ENCODE measurements around the gene WWTR1.

WWTR1 gene

DNA sequence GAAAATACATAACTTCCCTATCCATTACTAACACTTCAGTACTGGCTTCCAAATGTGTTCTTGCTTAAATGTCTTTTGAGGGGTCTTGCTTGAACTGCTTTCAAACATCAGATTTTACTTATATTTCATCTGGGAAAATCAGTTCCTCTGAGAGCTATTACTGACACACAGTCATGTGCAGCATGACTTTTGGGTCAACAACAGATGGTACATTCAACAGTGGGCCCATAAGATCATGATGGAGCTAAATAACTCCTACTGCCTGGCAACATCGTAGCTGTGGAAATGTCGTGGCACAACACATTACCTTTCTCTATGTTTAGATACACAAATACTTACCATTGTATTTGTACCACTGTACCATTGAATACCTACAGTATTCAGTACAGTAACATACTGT is 43.8 kb downstream of the WWTR1 start:
- peaks cover 100% of the 10 kb centered on the region for H3K27me3 ChIP-seq
- no peaks in the 10 kb centered on the region for H3K36me3 ChIP-seq
- no peak overlapping the region for H3K27ac ChIP-seq
- TF ChIP-seq, protein P1, sequence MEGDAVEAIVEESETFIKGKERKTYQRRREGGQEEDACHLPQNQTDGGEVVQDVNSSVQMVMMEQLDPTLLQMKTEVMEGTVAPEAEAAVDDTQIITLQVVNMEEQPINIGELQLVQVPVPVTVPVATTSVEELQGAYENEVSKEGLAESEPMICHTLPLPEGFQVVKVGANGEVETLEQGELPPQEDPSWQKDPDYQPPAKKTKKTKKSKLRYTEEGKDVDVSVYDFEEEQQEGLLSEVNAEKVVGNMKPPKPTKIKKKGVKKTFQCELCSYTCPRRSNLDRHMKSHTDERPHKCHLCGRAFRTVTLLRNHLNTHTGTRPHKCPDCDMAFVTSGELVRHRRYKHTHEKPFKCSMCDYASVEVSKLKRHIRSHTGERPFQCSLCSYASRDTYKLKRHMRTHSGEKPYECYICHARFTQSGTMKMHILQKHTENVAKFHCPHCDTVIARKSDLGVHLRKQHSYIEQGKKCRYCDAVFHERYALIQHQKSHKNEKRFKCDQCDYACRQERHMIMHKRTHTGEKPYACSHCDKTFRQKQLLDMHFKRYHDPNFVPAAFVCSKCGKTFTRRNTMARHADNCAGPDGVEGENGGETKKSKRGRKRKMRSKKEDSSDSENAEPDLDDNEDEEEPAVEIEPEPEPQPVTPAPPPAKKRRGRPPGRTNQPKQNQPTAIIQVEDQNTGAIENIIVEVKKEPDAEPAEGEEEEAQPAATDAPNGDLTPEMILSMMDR (IDR thresholded peaks at IDR 0.05), result no peak
- no peak overlapping the region for H3K4me3 ChIP-seq (ENCODE audit: low read depth in 1 of 2, low read length in 1 of 2)
- no peaks in the 10 kb centered on the region for H3K4me1 ChIP-seq (ENCODE audit: control insufficient read depth in 1 of 2, insufficient read depth in 1 of 2, low read depth in 1 of 2, low read length in 1 of 2)
- H3K9me3 ChIP-seq, result no peaks in the 10 kb centered on the region

DNA sequence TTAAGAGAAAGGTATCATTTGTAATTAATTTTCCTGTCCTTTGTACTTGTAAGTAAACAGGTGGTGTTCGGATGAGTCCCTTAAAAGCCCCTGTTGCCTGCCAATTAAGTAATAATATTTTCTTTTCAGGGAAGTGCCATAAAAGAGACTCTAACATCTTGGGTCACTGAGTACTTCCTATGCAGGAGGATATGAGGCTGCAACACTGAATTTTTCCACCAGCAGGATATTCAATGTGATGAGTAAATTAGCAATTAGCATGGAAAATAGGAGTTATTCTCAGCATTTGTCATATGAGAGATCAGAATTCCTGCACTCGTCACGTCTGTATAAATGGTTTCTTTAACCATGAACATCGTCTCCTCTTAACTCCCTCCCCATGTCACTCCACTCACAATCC is 45.4 kb downstream of the WWTR1 start:
- H3K9me3 ChIP-seq, result no peaks in the 10 kb centered on the region
- H3K27me3 ChIP-seq, result peaks cover 96% of the 10 kb centered on the region
- TF ChIP-seq, protein P1 (IDR thresholded peaks at IDR 0.05), result no peak
- no peak overlapping the region for H3K27ac ChIP-seq
- no peaks in the 10 kb centered on the region for H3K36me3 ChIP-seq
- H3K4me1 ChIP-seq (ENCODE audit: control insufficient read depth in 1 of 2, insufficient read depth in 1 of 2, low read depth in 1 of 2, low read length in 1 of 2), result no peaks in the 10 kb centered on the region
- H3K4me3 ChIP-seq (ENCODE audit: low read depth in 1 of 2, low read length in 1 of 2), result no peak overlapping the region

DNA sequence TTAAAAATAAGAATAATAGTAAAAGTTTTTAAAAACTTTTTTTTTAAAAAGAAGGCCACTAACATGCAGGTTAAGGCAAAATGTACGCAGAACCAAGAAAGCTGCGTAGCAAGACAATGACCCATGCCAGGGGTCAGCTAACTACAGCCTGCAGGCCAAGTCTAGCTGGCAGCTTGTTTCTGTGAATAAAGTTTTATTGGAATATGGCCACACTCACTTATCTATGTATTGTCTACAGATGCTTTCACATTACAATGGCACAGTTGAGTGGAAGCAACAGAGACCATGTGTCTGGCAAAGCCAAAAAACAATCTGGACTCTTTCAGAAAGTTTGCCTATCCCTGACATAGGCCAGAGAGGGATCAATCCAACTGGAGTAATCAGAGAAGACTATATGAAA is 46.7 kb downstream of the WWTR1 start:
- H3K9me3 ChIP-seq, result no peaks in the 10 kb centered on the region
- H3K36me3 ChIP-seq, result no peaks in the 10 kb centered on the region
- no peak overlapping the region for H3K4me3 ChIP-seq (ENCODE audit: low read depth in 1 of 2, low read length in 1 of 2)
- peaks cover 96% of the 10 kb centered on the region for H3K27me3 ChIP-seq
- no peaks in the 10 kb centered on the region for H3K4me1 ChIP-seq (ENCODE audit: control insufficient read depth in 1 of 2, insufficient read depth in 1 of 2, low read depth in 1 of 2, low read length in 1 of 2)
- no peak overlapping the region for H3K27ac ChIP-seq
- TF ChIP-seq, protein P1 (IDR thresholded peaks at IDR 0.05), result no peak

DNA sequence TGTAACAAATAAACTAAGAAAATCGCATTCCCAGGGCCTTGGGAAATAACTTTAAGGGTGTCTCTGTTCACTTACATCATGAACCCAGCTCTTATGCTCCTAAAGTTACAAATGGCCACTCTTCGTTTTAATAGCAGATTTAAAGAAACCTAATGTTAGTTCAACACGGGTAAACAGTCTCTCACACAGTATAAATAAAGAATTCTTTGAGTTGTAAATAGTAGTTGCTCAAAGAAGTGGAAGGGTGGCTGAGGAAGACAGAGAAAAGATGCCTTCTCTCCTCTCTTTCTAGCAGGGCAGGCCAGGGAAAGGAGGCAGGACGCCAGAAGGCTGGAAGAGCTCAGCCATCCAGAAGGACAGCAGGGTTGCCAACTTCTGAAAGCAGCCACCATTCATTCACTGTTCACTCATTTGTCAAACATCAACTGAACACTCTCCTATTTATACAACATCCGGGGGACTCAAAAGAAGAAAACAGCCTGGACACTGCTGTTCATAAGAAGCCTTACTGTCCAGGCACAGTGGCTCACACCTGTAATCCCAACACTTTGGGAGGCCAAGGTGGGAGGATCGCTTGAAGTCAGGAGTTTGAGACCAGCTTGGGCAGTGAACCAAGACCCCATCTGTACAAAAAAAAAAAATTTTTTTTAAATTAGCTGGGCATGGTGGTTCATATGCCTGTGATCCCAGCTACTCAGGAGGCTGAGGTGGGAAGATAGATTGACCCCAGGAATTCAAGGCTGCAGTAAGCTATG is 47.3 kb downstream of the WWTR1 start:
- Histone ChIP-seq H3K4me1 (ENCODE audit: control insufficient read depth in 1 of 2, insufficient read depth in 1 of 2, low read depth in 1 of 2, low read length in 1 of 2) (no peaks in the 10 kb centered on the region), H3K4me3 (ENCODE audit: low read depth in 1 of 2, low read length in 1 of 2) (no peak overlapping the region), H3K27ac (no peak overlapping the region), H3K36me3 (no peaks in the 10 kb centered on the region), H3K27me3 (peaks cover 96% of the 10 kb centered on the region), H3K9me3 (no peaks in the 10 kb centered on the region)
- TF ChIP-seq, protein P1 (IDR thresholded peaks at IDR 0.05), result no peak

DNA sequence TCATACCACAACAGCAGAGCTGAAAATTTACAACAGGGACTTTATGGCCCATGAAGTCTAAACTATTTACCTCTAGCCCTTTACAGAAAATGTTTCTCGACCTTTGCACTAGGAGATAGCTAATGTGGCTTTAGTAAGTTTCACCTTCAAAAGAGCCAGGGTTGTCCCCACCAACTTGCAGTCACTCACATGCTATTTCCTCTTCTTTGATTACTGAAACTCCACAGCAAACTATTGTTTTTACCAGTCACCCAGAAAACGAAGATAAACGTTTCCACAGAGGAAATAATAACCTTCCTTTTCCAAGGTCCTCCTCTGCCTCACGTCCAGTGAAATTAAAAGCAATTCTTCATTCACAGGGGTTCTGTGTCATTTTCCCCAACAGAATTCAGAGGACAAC is 48.2 kb downstream of the WWTR1 start:
- Histone ChIP-seq H3K4me1 (ENCODE audit: control insufficient read depth in 1 of 2, insufficient read depth in 1 of 2, low read depth in 1 of 2, low read length in 1 of 2) (no peaks in the 10 kb centered on the region), H3K9me3 (no peaks in the 10 kb centered on the region), H3K4me3 (ENCODE audit: low read depth in 1 of 2, low read length in 1 of 2) (no peak overlapping the region), H3K27me3 (peaks cover 94% of the 10 kb centered on the region), H3K27ac (no peak overlapping the region), H3K36me3 (no peaks in the 10 kb centered on the region)
- TF ChIP-seq, protein P1 (IDR thresholded peaks at IDR 0.05), result no peak
